Activated T-cell treated with anti-CD3 and anti-CD28 coated beads, Interleukin-2, amount 50 U/mL, for 72 hours (primary cell): ENCODE results near the gene SULT1A3. TPM values are rescaled to one million over a fixed set of nuclear protein-coding genes. Genes with fewer than 3 reads are reported as not detected.

Experiments used
- total RNA-seq, 2 donors: library from RNA; stranded (reverse); gene quantifications; one replicate each; pipeline ENCODE4 v1.2.3, GENCODE V29; 2022

The SULT1A3 gene
- total RNA-seq, 2 donors from 2014 or later: 16.6 to 20.1 TPM

Other genes starting within 250 kb of the SULT1A3 start
- gene TMEM219, start 237.2 kb upstream of the SULT1A3 start, total RNA-seq: 10 to 100 TPM; 84.5 to 84.7 TPM
- 10 to 100 TPM; 31.1 to 35.0 TPM for gene TAOK2, start 225.4 kb upstream of the SULT1A3 start, total RNA-seq
- 10 to 100 TPM; 38.8 to 45.8 TPM for gene HIRIP3, start 203.6 kb upstream of the SULT1A3 start, total RNA-seq
- gene INO80E, start 203.0 kb upstream of the SULT1A3 start, total RNA-seq: 100 to 1,000 TPM in 1 of 2 donors, 10 to 100 TPM in 1; 98.5 to 116 TPM
- under 1 TPM in 1 of 2 donors, not detected in 1; 0.43 TPM for gene DOC2A, start 188.2 kb upstream of the SULT1A3 start, total RNA-seq
- gene C16orf92, start 176.1 kb upstream of the SULT1A3 start, total RNA-seq: not detected
- gene TLCD3B, start 168.0 kb upstream of the SULT1A3 start, total RNA-seq: 1 to 10 TPM; 4.5 to 6.9 TPM
- 100 to 1,000 TPM; 857 to 918 TPM for gene ALDOA, start 133.5 kb upstream of the SULT1A3 start, total RNA-seq
- gene PPP4C, start 123.3 kb upstream of the SULT1A3 start, total RNA-seq: 100 to 1,000 TPM; 114 to 124 TPM
- 1 to 10 TPM; 4.2 to 5.8 TPM for gene TBX6, start 107.3 kb upstream of the SULT1A3 start, total RNA-seq
- 10 to 100 TPM; 60.2 to 77.8 TPM for gene YPEL3, start 103.0 kb upstream of the SULT1A3 start, total RNA-seq
- gene GDPD3, start 85.7 kb upstream of the SULT1A3 start, total RNA-seq: 10 to 100 TPM; 13.9 to 20.5 TPM
- gene MAPK3, start 76.0 kb upstream of the SULT1A3 start, total RNA-seq: 100 to 1,000 TPM in 1 of 2 donors, 10 to 100 TPM in 1; 84.8 to 103 TPM
- 100 to 1,000 TPM; 843 to 987 TPM for gene CORO1A, start 15.7 kb upstream of the SULT1A3 start, total RNA-seq
- 10 to 100 TPM; 73.7 to 87.3 TPM for gene BOLA2B, start 5.6 kb upstream of the SULT1A3 start, total RNA-seq
- gene SLX1A, start 5.4 kb upstream of the SULT1A3 start, total RNA-seq: 100 to 1,000 TPM in 1 of 2 donors, 10 to 100 TPM in 1; 48.1 to 129 TPM
- gene NPIPB13, start 49.2 kb downstream of the SULT1A3 start, total RNA-seq: 10 to 100 TPM; 18.5 to 20.4 TPM
- gene CD2BP2, start 156.1 kb downstream of the SULT1A3 start, total RNA-seq: 10 to 100 TPM; 61.9 to 63.5 TPM
- gene TBC1D10B, start 171.2 kb downstream of the SULT1A3 start, total RNA-seq: 10 to 100 TPM; 48.0 to 50.7 TPM
- gene MYL11, start 175.5 kb downstream of the SULT1A3 start, total RNA-seq: 1 to 10 TPM in 1 of 2 donors, not detected in 1; 2.0 TPM
- 100 to 1,000 TPM; 223 to 233 TPM for gene SEPTIN1, start 183.3 kb downstream of the SULT1A3 start, total RNA-seq
- gene ZNF48, start 196.2 kb downstream of the SULT1A3 start, total RNA-seq: 10 to 100 TPM; 10.5 to 13.1 TPM
- 1 to 10 TPM; 5.8 to 6.3 TPM for gene ZNF771, start 208.4 kb downstream of the SULT1A3 start, total RNA-seq
- 10 to 100 TPM; 56.5 to 78.8 TPM for gene DCTPP1, start 230.8 kb downstream of the SULT1A3 start, total RNA-seq
- 10 to 100 TPM; 67.0 to 82.1 TPM for gene SEPHS2, start 246.6 kb downstream of the SULT1A3 start, total RNA-seq